ENCODE data around the gene EIPR1. TPM values are rescaled to one million over a fixed set of nuclear protein-coding genes. Genes with fewer than 3 reads are reported as not detected.

EIPR1 gene
- total and polyA plus RNA-seq, 2 donors (not counting 3 experiments of a cell fraction or from before 2014, with no cell fraction given) = 30.8 to 57.3 TPM

- ChIA-PET POLR2A (no interaction called here), CTCF (interaction anchor here (1.8 kb wide), 1 partner anchor 41 kb away, joined by 5 read pairs; no protein-coding TSS in a partner anchor)
- intact Hi-C loops (cut with micrococcal nuclease) (no loop called here), dilution Hi-C loops (cut with MboI; ENCODE audit: extremely low pct_ligation_motif_present, low sequenced_read_pairs) (no loop called here)
- no peak overlapping the region for H3K9ac ChIP-seq (replicated peaks; ENCODE audit: extremely low read depth, insufficient read depth, low read length)
- BruUV-seq (replicated peaks) = no TSS peak
- FAIRE-seq (no peak), DNase-seq (ENCODE audit: low read depth, low spot score) (no peak)
- H4K20me1 ChIP-seq (replicated peaks; ENCODE audit: control insufficient read depth, extremely low read depth, insufficient read depth, low read length) = no peaks in the 10 kb centered on the region
- H3K4me3 ChIP-seq (replicated peaks in 1 of 3; ENCODE audit: insufficient read depth in 1 of 3, low read depth in 1 of 3, low read length in 3 of 3) = no peak overlapping the region
- no peak for TF ChIP-seq POLR2AphosphoS5 (IDR thresholded peaks at IDR 0.05; ENCODE audit: insufficient read depth, low read depth, low read length)
- no peak for TF ChIP-seq FOS (IDR thresholded peaks at IDR 0.05; ENCODE audit: borderline replicate concordance, insufficient read depth, low read length)
- TF ChIP-seq GATA2 (IDR thresholded peaks at IDR 0.05; ENCODE audit: insufficient read depth, insufficient read length, low read depth, low read length) = no peak
- no peak for TF ChIP-seq POLR2A (IDR thresholded peaks at IDR 0.05; ENCODE audit: low read depth, low read length)
- TF ChIP-seq, protein P1, sequence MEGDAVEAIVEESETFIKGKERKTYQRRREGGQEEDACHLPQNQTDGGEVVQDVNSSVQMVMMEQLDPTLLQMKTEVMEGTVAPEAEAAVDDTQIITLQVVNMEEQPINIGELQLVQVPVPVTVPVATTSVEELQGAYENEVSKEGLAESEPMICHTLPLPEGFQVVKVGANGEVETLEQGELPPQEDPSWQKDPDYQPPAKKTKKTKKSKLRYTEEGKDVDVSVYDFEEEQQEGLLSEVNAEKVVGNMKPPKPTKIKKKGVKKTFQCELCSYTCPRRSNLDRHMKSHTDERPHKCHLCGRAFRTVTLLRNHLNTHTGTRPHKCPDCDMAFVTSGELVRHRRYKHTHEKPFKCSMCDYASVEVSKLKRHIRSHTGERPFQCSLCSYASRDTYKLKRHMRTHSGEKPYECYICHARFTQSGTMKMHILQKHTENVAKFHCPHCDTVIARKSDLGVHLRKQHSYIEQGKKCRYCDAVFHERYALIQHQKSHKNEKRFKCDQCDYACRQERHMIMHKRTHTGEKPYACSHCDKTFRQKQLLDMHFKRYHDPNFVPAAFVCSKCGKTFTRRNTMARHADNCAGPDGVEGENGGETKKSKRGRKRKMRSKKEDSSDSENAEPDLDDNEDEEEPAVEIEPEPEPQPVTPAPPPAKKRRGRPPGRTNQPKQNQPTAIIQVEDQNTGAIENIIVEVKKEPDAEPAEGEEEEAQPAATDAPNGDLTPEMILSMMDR (IDR thresholded peaks at IDR 0.05; ENCODE audit: extremely low read depth in 1 of 2, insufficient read depth in 1 of 2, low read depth in 1 of 2, low read length in 2 of 2) = no peak
- TF ChIP-seq, protein P2, sequence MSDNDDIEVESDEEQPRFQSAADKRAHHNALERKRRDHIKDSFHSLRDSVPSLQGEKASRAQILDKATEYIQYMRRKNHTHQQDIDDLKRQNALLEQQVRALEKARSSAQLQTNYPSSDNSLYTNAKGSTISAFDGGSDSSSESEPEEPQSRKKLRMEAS (IDR thresholded peaks at IDR 0.05; ENCODE audit: insufficient read depth, insufficient read length) = no peak
- no peak for TF ChIP-seq EZH2 (IDR thresholded peaks at IDR 0.05; ENCODE audit: borderline replicate concordance, low read depth, low read length, severe bottlenecking)
- no peak for TF ChIP-seq MYC (IDR thresholded peaks at IDR 0.05; ENCODE audit: low read depth, low read length)
- no peaks in the 10 kb centered on the region for H3K9me1 ChIP-seq (replicated peaks; ENCODE audit: control insufficient read depth, extremely low read depth, insufficient read depth, low read length)
- no peak overlapping the region for H3K27ac ChIP-seq (ENCODE audit: insufficient read depth, low read depth, low read length)
- H2AFZ ChIP-seq (ENCODE audit: low read depth, low read length) = no peak overlapping the region
- H3K4me2 ChIP-seq (ENCODE audit: insufficient read depth, low read length) = no peak overlapping the region
- no peaks in the 10 kb centered on the region for H3K79me2 ChIP-seq (ENCODE audit: control insufficient read depth, insufficient read depth, low read length)
- H3K9me3 ChIP-seq (replicated peaks; ENCODE audit: control insufficient read depth, insufficient read depth, low read length) = no peaks in the 10 kb centered on the region
- H3K36me3 ChIP-seq (ENCODE audit: control insufficient read depth in 2 of 2, extremely low read depth in 1 of 2, insufficient read depth in 2 of 2, low read length in 2 of 2) = peaks cover 3 to 11% of the 10 kb centered on the region in 2 experiments
- H3K4me1 ChIP-seq (ENCODE audit: control insufficient read depth, extremely low read depth, insufficient read depth, low read length) = no peaks in the 10 kb centered on the region
- no peaks in the 10 kb centered on the region for H3K27me3 ChIP-seq (ENCODE audit: control insufficient read depth in 2 of 2, insufficient read depth in 2 of 2, low read length in 2 of 2)
Observed at GRCh38 chr2:3420769-3421397, 43.3 kb upstream of the EIPR1 start.
